ENCODE results near the gene CEBPZOS. TPM values are rescaled to one million over a fixed set of nuclear protein-coding genes. Genes with fewer than 3 reads are reported as not detected.
A peak's percentile ranks its signal among the peaks of the same experiment; 100 is the strongest.

Gene CEBPZOS
- polyA plus RNA-seq, 3 donors: 44.7 to 64.0 (median 61.8) TPM

- no peak for DNase-seq
These were observed 30.6 kb downstream of the CEBPZOS start for GRCh38 chr2:37226863-37227262.

- DNase-seq: no peak
These were observed 32.5 kb downstream of the CEBPZOS start for GRCh38 chr2:37228788-37229187.

GRCh38 chr2:37230581-37230980 is 34.3 kb downstream of the CEBPZOS start:
- DNase-seq: peak; percentile 3

GRCh38 chr2:37231241-37232130 is 35.2 kb downstream of the CEBPZOS start, which contains the start of the genes CEBPZ and NDUFAF7:
Gene CEBPZ (minus strand): TSS chr2:37231596. CDS start chr2:37231567, 29 bp downstream.
Gene NDUFAF7 (plus strand): TSS chr2:37231658. CDS start chr2:37231706, 48 bp downstream.
- peak; percentile 94 for DNase-seq

DNA sequence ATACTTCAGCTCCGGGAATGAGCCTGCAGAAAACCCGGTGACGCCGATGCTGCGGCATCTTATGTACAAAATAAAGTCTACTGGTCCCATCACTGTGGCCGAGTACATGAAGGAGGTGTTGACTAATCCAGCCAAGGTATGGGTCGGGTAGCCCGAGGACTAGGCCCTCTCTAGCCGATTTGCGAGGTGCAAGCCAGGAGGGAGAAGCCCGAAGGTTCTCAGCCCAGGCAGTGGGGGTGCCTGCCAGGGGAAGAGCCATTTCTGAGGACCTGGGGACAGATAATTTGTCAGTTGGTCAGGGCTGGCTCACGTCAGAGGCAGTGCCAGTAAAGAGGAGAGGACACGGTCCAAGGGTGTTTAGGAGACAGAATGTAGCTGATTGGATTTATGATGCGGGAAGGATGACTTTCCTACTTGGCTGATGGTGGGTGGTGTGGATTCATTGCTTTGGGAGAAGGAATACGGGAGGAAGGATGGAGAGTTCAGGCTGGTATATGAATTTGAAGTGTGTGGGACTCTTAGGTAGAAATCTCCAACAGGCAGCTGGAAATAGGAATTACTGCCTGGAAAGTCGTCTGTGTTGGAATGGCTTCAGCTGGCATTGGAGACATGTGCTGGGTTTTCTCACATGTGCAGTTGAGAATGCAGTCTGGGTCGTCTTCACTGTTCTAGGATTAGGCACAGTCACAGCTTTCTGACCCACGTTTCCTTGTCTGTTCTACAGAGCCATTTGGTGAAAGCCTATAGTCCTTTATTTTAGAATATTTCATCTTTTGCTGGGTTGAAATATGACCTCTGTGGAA is 36.0 kb downstream of the CEBPZOS start:
- DNase-seq: peak; percentile 54

- no peak for DNase-seq
These were observed 47.1 kb downstream of the CEBPZOS start for GRCh38 chr2:37243435-37243834.

- DNase-seq: no peak
These were observed 47.7 kb downstream of the CEBPZOS start for GRCh38 chr2:37244017-37244416.

GRCh38 chr2:37244755-37245154 is 48.5 kb downstream of the CEBPZOS start:
- no peak for DNase-seq

GRCh38 chr2:37246205-37246604 is 49.9 kb downstream of the CEBPZOS start:
- DNase-seq: no peak

DNA sequence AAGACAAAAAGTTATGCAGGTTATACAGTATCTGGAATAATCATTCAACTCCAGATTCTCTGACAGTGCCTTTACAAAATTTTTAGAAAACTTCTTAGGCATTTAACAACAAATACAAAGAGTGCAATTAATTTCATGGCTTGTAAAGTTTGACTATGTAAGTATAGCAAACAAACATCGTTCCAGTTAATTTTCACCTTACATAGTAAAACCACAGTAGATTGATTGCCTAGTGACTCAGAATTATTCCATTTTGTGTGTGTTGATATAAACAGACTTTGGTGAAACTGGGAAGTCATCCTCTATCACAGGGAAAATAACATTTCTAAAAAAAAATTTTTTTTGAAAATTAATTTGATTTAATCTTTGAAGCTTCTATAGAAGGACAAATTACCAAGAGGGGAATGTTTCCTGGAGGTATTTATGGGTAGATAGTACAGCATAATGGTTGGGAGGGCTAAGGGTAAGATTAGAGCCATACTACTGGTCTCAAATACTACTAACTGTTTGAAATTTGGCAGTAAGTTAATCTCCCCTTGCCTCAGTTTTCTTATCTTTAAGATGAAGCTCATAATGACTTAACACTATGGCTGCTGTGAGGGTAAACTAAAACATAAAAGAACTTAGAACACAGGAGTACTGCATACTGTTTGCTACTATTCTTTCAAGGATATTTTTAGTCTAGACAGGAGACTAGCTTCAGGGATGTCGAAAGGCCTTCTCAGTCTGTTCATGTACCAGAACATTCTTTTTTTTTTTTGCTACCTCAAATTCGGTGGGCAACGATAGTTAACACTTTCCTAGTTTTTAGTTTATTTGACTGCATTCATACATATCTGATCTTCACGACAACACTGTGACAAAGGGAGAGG is 54.8 kb downstream of the CEBPZOS start:
- no peak for DNase-seq

Other genes starting within 250 kb of the CEBPZOS start
- 10 to 100 TPM; 19.9 to 23.3 (median 21.5) TPM for gene STRN, start 230.0 kb upstream of the CEBPZOS start, polyA plus RNA-seq (ENCODE audit: insufficient read length in 3 of 3)
- gene HEATR5B, start 112.1 kb upstream of the CEBPZOS start, polyA plus RNA-seq (ENCODE audit: insufficient read length in 3 of 3): 10 to 100 TPM; 20.8 to 27.0 (median 23.3) TPM
- 1 to 10 TPM; 8.0 to 9.6 (median 8.1) TPM for gene GPATCH11, start 112.0 kb upstream of the CEBPZOS start, polyA plus RNA-seq (ENCODE audit: insufficient read length in 3 of 3)
- gene EIF2AK2, start 39.5 kb upstream of the CEBPZOS start, polyA plus RNA-seq (ENCODE audit: insufficient read length in 3 of 3): 10 to 100 TPM; 27.0 to 36.3 (median 33.1) TPM
- gene SULT6B1, start 7.8 kb upstream of the CEBPZOS start, polyA plus RNA-seq (ENCODE audit: insufficient read length in 3 of 3): not detected
- gene CEBPZ, start 35.1 kb downstream of the CEBPZOS start, polyA plus RNA-seq (ENCODE audit: insufficient read length in 3 of 3): 10 to 100 TPM; 72.7 to 87.2 (median 82.0) TPM
- gene NDUFAF7, start 35.2 kb downstream of the CEBPZOS start, polyA plus RNA-seq (ENCODE audit: insufficient read length in 3 of 3): 10 to 100 TPM; 19.0 to 37.2 (median 27.8) TPM
- 10 to 100 TPM; 46.3 to 56.4 (median 55.8) TPM for gene PRKD3, start 128.3 kb downstream of the CEBPZOS start, polyA plus RNA-seq (ENCODE audit: insufficient read length in 3 of 3)
- gene QPCT, start 148.1 kb downstream of the CEBPZOS start, polyA plus RNA-seq (ENCODE audit: insufficient read length in 3 of 3): 10 to 100 TPM; 11.5 to 15.5 (median 12.3) TPM